Measurements from ENCODE around the gene SNX13.
"Not testable (repeated sequence)": the region's sequence is repeated elsewhere in the genome, so short reads cannot be mapped to it uniquely, and the experiment has no call there.

Gene SNX13

DNA sequence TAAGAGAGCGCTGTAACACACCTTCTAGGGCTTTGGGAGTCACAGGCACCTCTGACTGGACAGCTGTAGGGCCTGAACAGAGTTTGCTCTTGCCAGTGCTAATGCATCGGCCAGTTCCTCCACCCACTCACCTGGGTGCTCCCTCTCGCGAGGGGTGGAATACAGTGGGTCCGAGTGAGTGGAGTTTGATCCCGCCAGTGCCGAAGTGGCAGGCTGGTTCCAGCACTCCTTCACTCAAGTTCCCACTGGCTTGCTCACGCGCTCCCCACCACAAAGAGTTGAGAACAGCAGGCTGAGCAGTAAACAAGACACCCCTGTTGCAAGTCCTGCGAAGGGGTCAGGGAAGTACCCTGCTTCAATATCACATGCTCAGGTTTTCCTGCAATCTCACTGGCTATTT, 91.8 kb downstream of the SNX13 start:
- DNase-seq (ENCODE audit: low spot score), result no peak

DNA sequence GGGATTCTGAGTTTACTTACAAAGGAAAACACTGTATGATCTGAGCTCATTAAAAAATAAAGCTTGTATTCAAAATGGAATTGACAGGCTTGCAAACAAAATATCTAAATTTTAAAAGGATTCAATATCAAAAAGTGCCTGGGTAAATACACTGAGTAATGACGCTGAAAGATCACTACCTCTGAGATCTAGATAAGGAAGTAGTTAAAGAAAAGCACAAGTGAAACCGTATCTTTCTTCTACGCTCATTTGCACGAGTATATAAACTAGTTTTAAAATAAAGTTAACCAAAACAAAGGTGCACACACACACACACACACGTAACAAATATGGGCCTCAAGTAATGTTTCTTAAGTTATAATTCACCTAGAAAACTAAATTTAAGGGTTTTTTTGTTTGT, 93.4 kb downstream of the SNX13 start:
- DNase-seq (ENCODE audit: low spot score), result no peak

DNA sequence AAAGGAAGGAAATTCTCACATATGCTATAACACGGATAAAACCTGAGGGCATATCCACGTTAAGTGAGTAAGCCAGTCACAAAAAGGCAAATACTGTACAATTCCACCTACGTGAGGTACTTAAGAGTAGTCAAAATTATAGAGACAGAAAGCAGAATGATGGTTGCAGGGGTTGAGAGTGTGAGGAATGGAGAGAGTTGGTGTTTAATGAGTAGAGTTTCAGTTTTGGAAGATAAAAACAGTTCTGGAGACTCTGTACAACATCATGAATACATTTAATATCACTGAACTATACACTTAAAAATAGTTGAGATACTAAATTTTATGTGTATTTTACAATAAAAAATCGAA, 95.1 kb downstream of the SNX13 start:
- no peak for DNase-seq (ENCODE audit: low spot score)

DNA sequence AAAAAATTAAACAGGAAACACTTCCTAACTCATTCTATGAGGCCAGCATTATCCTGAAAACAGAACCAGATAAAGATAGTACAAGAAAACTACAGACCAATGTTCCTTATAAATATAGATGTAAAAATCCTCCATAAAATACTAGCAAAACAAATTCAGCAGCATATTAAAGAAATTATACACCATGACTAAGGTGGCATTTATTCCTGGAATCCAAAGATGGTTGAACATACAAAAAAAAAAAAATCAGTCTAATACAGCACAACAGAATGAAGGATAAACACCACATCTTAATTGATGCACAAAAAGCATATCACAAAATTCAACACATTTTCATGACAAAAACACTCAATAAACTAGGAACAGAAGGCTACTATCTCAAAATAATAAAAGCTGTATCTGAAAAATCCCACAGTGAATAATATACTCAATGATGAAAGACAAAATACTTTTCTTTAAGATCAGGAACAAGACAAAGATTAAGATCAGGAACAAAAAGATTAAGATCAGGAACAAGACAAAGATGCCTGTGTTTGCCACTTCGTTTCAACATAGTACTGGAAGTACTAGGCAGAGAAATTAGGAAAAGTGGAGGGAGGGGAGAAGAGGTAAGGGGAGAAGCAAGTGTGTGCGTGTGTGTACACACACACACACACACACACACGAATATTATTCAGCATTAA, 95.6 kb downstream of the SNX13 start:
- DNase-seq (ENCODE audit: low spot score), result no peak

DNA sequence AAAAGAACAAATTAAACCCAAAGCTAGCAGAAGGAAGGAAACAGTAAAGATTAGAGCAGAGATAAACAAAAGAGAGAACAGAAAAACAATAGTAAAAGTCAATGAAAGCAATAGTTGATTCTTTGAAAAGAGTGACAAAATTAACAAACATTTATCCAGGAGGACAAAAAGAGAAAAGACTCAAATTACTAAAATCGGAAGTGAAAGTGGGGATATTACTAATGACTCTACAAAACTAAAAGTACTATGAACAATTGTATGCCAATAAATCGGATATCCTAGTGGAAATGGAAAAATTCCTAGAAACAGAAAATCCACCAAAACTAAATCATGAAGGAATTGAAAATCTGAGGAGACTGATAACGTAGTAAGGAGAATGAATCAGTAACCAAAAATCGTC, 96.3 kb downstream of the SNX13 start:
- DNase-seq (ENCODE audit: low spot score), result no peak

DNA sequence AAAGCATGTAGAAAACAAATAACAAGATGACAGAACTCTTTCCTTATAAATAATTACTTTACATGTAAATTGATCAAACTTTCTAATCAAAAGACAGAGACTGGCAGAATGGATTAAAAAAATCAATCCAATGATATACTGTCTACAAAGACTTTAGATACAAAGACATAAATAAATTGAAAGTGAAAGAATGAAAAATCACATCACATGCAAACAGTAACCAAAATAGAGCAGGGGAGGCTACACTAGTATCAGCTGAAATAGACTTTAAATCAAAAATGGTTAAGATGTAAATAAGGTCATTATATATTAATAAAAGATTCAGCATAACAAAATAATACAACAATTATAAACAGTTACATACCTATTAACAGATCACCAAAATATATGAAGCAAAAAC, 97.3 kb downstream of the SNX13 start:
- DNase-seq (ENCODE audit: low spot score), result no peak

DNA sequence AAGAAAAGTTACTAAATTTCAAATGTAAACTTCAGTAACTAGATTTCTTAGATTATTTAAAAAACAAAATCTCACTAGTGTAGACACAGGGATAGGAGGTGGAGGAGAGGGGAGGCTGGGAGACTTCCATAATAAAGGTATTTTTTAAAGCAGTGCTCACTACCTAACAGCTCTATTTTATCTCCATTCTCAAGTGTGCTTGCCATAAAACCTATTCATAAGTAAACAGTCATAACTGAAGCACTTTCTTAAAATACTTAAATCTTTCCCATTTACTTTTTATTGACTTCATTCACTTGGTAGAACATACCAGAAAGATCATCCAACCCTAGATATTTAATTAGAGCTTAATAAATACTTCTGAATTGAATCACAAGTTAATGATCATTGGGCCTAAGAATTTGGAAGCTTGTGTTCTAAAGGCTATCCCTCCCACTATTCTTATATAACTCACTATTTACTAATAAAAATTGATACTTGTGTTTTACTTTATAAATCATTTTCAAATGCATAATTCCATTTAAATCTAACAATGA, 107.4 kb downstream of the SNX13 start:
- DNase-seq (ENCODE audit: low spot score), result no peak

DNA sequence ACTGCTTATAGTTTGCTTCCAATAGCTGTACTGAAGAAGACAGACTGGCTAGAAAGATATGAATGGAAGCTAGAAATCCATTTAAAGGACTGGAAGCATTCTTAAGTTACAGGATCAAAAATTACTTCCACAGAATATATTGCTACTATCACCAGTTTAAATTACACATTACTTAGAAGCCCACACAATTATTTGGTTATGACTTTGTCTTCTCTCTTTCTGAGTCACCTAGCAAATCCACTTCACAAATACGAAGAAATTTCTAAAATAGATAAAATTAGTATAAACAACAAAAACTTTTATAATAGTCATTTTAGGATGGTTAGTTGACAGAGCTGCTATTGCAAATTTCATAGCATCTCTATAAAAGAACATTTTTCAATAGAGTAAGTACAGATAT, 108.1 kb downstream of the SNX13 start:
- no peak for DNase-seq (ENCODE audit: low spot score)

DNA sequence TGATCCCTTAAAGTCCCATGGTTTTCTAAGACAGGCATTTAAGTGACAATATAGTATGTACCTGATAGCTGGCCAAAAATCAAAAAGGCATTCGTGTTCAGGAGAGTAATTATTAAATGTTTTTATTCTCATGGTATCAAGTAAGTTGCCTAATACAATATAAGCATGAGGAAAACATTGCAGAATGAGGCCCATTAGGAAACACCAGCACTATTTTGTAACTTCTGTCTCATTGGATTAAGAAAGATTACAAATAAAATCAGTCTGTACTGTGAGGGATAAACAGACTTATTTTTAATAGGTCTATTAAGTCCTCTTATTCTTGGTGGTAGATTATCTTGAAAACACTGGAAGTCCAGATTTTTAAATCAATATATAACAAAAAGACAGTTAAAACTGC, 110.1 kb downstream of the SNX13 start:
- DNase-seq (ENCODE audit: low spot score), result no peak

DNA sequence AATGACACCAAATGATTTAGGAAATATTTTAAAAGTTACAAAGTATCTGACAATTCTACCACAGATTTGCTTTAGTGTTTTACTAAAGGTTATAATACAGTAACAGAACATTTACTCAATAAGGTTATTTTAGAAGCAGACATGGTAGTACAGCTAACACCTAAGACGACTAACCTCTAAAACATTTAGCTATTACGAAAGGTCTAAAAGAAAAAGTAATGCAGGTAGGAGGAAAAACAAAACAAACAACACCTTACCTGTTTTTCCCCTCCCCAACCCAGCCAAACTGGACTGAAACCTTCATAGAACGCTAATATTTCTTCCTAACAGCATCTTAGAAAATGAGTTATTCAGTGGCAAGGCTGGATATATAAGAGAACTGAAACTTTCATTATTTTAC, 111.3 kb downstream of the SNX13 start:
- no peak for DNase-seq (ENCODE audit: low spot score)

DNA sequence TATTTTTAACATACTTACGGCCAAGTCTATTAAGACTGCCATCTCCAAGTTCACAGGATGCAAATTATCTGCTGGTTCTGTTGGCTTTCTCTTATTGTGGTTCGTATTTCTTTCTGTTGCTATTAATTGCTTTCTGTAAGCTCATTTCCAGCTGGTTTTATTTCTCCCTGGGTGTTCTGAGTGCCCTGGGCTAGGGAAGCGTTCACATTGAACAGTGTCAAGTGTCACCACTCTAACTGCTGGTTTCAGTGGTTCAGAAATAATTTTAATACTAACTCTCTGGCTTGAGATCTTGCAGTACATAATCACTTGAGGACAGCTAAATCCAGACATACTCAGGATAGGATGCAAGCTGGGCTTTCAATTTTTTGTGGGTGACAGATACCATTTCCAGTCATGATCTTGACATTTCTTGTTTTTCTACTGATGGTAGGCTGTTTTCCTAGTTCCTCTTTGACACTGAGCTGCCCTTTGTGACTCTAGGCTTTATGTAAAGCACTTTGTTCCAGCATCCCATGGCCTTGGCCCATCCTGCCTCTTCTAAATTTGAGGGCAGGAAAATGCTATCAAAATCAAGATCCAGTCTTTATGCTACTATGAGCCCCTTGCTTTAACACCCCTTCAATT, 117.6 kb downstream of the SNX13 start:
- DNase-seq (ENCODE audit: low spot score), result no peak

DNA sequence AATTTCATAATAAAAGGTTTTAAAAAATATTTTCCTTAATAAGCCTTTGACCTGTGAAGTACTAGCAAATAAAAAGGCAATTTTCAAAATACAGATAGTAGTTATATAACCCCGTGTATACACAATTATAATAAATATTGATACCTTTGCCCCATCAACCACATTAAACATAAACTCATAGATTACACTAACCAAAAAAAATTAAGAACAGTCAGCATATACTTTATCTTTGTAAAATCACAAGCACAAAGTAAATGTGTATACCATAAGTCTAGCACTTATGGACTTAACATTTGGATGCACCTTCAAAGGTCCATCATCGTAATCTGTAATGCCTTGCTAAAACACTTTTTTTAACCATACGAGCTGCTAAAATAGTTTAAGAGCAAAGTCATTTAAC, 123.4 kb downstream of the SNX13 start:
- no peak for DNase-seq (ENCODE audit: low spot score)

DNA sequence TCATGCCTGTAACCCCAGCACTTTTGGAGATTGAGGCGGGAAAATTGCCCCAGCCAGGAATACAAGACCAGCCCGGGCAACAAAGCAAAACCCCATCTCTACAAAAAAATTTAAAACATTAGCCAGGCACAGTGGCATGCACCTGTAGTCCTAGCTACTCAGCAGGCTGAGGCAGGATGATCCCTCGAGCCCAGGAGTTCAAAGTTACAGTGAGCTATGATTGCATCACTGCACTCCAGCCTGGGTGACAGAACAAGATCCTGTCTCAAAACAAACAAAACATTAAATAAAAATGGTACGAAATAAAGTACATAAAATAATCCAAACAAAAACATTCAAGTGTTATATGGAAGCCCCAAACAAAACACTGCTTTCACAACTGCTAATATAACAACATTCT, 125.0 kb downstream of the SNX13 start:
- DNase-seq (ENCODE audit: low spot score), result no peak

DNA sequence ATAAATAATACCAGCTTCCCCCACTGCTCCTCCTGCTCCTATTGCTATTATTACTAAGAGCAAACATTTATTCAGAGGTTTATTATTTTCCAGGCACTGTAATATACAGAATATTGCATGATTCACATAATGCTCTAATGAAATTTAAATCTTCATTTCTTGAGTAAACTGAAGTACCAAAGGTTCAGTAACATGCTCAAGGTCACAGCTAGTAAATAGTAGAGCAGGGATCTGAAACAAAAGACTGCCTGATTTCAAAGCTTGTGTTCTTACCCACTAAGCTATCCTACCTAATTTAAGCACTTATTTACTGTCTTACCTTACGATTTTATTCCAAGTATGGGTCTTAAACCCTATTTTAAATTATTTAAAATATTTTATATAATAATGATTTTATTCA, 126.2 kb downstream of the SNX13 start:
- no peak for DNase-seq (ENCODE audit: low spot score)

DNA sequence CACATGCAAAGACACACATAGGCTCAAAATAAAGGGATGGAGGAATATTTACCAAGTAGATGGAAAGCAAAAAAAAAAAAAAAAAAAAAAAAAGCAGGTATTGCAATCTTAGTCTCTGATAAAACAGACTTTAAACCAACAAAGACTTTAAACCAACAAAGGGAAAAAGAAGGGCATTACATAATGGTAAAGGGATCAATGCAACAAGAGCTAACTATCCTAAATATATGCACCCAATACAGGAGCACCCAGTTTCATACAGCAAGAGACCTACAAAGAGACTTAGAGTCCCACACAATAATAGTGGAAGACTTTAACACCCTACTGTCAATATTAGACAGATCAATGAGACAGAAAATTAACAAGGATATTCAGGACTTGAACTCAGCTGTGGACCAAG, 131.1 kb downstream of the SNX13 start:
- not testable (repeated sequence) for DNase-seq (ENCODE audit: low spot score)

DNA sequence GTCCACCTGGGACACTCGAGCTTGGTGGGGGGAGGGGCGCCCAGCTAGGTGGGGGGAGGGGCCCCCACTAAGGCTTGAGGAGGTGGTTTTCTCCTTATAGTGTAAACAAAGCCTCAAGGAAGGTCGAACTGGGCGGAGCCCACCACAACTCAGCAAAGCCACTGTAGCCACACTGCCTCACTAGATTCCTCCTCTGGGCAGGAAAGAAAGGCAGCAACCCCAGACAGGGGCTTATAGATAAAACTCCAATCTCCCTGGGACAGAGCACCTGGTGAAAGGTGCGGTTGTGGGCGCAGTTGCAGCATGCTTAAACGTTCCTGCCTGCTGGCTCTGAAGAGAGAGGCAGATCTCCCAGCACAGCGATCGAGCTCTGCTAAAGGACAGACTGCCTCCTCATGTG, 133.1 kb downstream of the SNX13 start:
- no peak for DNase-seq (ENCODE audit: low spot score)

DNA sequence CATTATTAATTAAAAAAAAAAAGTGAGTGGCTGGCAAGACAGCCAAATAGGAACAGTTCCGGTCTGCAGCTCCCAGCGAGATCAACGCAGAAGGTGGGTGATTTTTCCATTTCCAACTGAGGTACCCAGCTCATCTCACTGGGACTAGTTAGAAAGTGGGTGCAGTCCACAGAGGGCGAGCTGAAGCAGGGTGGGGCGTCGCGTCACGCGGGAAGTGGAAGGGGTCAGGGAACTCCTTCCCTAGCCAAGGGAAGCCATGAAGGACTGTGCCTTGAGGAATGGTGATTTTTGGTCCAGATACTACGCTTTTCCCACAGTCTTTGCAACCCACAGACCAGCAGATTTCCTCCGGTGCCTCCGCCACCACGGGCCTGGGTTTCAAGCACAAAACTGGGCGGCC, 133.7 kb downstream of the SNX13 start:
- no peak for DNase-seq (ENCODE audit: low spot score)

DNA sequence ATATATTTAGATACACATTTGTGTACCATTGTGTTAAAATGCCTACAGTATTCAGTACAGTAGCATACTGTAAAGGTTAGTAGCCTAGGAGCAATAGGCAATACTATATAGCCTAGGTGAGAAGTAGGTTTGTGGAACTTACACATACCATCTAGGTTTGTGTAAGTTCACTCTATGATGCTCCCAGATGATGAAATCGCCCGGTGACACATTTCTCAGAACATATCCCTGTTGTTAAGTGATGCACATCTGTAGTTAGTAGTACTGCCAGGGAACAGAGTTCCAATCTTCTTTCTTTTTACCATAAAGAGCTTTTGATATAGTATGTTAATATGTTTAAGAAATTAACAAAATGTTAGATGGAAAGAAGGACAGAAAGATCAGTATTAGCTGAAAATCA, 138.2 kb downstream of the SNX13 start:
- no peak for DNase-seq (ENCODE audit: low spot score)

DNA sequence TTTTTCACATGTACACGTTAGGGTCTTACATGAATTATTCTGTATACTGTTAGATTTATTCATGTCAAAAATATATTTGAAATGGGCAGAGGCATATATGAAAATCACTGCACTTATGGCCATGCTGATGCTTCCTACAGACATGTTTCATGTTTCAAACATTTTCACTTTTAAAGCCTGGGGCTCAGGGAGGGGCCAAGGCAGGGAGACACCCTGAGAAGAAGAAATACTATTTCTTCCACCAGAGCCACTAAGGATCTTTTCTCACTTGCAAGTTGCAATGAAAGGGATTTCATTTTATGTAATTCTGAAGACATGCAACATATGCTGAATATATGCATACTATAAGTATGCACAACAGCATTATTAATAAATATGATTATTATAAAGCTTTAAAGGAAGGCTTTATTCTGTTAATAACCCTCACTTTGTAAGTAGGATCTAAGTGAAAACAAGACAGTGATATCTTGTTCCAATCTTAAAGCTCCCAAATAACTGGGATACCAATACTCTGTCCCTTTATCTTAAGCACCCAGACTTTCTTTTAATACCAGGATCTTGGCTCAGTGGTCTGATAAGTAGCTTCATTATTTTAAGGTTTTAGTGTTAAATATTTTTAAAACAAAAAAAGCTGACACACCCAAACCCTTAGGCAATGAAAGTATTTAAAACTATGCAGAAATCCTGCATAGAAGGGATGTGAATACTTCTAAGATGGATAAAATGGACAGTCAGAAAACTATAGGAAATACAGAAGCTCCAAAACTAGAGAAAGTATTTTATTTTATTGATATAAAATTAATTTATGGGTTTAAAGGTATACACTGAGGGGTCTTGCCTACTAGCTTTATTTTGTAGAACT, 148.0 kb downstream of the SNX13 start:
- DNase-seq (ENCODE audit: low spot score), result no peak

DNA sequence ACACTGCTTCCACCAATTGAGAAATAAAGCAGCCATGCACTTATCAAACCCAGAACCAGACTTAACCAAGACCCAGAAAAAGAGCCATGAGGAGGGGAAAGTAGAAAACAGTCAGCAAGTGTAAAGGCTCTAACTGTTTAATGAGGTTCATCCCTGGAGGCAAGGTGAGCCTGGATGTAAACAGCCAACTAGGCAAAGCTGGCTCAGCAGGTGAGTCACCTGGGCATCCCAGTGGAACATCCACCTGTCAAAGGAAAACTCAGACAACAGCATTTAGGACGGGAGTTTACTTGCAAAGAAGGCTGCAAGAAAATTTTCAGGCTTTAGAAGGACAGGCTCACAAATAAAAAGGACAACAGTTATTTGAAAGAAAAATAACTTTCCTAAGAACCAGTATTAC, 153.0 kb downstream of the SNX13 start:
- no peak for DNase-seq (ENCODE audit: low spot score)

DNA sequence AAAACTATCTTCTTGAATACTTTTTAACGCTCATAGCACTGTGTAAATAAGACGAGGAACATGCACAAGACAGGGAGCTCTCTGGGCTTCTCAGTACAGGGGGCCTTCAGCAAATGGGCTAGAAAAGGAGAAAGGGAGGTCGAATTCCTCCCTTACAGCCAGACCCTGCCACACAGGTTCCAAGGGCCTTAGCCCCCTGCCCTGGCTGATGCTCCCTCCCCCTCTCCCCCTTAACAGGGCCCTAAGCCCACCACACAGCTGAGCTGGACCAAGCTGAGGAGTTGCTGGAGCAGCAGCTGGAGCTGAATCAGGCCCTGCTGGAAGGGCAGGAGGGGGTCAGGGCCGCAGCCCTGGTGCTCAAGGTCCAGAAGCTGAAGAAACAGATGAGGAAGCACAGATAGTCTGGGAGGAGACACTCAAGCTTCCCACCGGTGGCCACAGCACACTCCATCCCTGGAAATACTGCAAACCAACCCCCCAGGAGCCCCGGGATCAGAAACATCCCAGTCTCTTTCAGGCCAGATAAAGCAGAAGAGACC, 153.9 kb downstream of the SNX13 start:
- no peak for DNase-seq (ENCODE audit: low spot score)

DNA sequence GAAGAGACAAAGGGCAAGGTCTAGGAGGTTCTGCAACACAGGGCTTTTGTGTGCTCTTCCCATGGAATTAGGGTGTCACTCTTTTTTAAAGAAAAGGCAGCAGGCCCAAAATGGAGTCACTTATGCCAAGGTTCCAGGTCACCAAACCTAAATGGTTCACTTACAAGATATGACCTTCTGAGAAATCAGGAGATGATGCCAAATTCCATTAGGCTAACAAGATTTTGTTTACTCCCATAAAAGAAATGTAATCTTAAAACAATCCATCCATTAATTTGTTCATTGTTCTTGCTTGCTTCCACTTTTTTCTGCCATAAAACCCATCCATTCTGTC, 158.1 kb downstream of the SNX13 start:
- DNase-seq (ENCODE audit: low spot score), result no peak

Data from SK-N-DZ (cell line).